Measurements from ENCODE around the gene PSRC1.

PSRC1 gene

DNA sequence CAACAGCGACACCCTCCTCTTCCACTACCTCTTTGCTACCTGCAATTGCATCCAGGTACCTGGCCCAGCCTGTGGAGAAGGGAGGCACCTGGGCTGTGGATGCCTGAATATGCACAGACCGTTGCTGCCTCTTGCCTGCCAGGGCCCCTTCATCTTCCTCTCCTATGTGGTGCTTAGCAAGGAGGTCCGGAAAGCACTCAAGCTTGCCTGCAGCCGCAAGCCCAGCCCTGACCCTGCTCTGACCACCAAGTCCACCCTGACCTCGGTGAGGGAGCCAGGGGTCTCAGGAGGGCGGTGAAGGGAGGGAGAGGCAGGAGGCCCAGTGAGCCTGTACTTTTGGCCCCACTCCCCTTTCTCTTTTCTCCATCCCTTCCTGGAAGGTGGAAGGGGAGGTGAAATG is 11.5 kb downstream of the PSRC1 start:
- no peak for DNase-seq (ENCODE audit: low spot score)

GRCh38 chr1:109270623-109271317 is 12.2 kb downstream of the PSRC1 start:
- no peak for DNase-seq (ENCODE audit: low spot score)

GRCh38 chr1:109269981-109270622 is 12.8 kb downstream of the PSRC1 start:
- no peak for DNase-seq (ENCODE audit: low spot score)

GRCh38 chr1:109269212-109269980 is 13.5 kb downstream of the PSRC1 start:
- DNase-seq (ENCODE audit: low spot score) = no peak

GRCh38 chr1:109268431-109269211 is 14.3 kb downstream of the PSRC1 start:
- DNase-seq (ENCODE audit: low spot score) = no peak

DNA sequence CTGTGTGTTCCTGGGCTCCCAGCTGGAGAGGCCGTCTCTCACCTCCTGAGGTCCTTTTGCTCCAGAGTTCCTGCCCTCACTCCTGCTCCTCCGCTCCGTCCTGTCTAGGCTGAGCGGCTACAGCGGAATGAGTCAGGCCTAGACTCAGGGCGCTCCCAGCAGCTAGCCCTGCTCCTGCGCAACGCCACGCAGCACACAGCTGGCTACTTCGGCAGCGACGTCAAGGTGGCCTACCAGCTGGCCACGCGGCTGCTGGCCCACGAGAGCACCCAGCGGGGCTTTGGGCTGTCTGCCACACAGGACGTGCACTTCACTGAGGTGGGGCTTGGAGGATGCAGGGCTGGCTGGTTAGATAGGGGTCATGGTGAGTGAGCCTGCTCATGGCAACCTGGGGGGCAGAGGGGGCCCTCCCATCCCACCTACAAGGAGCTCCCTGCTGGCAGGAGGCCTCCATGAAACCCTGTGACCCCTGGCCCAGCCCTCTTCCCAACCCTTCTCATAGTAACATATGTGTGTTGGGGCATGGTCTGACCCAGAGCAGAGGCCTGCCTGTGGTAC is 15.1 kb downstream of the PSRC1 start:
- DNase-seq (ENCODE audit: low spot score) = no peak

DNA sequence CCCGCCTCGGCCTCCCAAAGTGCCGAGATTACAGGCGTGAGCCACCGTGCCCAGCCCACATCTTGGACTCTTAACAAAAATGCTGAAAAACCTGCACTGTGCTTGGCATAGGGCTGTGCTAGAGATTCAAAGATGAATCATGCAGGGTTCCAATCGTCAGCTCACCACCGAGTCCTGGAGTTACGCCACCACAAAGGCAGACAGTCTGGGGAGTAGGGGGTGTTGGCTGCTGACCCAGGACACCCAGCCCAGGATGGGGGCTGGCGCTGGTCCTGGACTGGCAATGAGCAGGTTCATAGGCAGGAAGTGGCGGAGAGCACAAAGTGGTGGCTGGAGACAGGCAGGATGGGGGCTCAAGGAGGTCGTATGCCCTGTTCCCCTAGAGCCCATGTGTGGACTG is 16.0 kb downstream of the PSRC1 start:
- no peak for DNase-seq (ENCODE audit: low spot score)

DNA sequence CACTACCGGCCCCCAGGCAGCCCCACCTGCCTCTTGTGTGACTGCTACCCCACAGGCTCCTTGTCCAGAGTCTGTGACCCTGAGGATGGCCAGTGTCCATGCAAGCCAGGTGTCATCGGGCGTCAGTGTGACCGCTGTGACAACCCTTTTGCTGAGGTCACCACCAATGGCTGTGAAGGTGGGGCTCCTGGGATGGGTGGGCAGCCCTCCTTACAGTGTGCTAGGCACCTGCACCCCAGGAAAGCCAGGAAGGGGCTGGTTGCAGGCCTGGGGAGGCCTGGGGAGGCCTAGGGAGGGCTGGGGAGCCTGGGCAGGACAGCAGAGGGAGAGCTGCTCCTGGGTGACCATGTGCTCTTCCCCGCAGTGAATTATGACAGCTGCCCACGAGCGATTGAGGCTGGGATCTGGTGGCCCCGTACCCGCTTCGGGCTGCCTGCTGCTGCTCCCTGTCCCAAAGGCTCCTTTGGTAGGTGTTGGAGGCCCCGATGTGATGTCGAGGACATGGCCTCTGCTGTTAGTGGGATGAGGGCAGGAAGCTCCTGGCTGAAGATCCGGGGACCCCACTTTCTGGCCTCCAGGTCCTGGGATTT is 17.1 kb downstream of the PSRC1 start:
- DNase-seq (ENCODE audit: low spot score) = no peak

DNA sequence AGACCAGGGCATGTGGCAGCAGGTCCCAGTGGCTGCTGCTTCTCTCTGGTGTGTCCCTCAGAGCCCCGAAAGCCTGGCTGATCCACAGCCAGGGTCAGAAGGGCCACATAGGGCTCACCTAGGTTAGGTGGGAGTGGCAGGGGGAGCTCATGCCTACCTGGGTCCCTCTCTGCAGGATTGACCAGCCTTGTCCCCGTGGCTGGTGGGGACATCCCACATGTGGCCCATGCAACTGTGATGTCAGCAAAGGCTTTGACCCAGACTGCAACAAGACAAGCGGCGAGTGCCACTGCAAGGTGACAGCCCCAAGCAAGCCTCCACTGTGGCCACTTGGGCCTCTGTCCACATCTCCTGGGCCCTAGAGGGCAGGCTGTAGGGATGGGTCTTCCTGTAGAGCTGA is 17.9 kb downstream of the PSRC1 start:
- no peak for DNase-seq (ENCODE audit: low spot score)

DNA sequence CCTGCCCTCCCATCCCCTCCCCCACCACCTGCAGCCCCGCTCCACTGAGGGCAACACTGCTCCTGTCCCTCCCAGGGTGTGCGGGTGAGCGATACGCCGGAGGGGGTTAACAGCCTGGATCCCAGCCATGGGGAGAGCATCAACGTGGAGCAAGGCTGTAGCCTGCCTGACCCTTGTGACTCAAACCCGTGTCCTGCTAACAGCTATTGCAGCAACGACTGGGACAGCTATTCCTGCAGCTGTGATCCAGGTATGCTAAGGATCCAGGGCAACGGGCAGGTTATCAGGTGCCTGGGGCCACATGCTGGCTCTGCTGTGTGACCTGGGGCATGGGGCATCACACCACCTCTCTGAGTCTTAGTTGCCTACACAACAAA is 18.6 kb downstream of the PSRC1 start:
- no peak for DNase-seq (ENCODE audit: low spot score)

- peak; percentile 88 for DNase-seq (ENCODE audit: low spot score)
Observed at GRCh38 chr1:109263597-109264378, 19.2 kb downstream of the PSRC1 start.

DNA sequence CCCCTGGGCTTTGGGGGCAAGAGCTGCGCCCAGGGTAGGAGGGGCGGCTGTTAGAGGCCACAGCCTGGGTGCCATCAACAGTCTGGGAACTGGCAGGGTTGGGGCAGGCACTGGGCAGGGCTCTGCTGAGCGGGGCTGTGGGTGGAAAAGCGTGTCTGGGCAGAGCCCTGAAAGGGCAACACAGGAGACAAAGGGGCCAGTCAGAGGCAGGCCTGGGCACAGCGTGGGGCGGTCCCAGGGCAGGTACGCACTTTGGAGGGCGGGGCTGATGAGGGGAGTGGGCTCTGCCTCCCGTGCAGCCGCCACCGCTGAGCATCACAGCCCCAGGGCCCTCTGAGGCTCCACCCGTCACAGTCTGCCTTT is 19.7 kb downstream of the PSRC1 start:
- no peak for DNase-seq (ENCODE audit: low spot score)

DNA sequence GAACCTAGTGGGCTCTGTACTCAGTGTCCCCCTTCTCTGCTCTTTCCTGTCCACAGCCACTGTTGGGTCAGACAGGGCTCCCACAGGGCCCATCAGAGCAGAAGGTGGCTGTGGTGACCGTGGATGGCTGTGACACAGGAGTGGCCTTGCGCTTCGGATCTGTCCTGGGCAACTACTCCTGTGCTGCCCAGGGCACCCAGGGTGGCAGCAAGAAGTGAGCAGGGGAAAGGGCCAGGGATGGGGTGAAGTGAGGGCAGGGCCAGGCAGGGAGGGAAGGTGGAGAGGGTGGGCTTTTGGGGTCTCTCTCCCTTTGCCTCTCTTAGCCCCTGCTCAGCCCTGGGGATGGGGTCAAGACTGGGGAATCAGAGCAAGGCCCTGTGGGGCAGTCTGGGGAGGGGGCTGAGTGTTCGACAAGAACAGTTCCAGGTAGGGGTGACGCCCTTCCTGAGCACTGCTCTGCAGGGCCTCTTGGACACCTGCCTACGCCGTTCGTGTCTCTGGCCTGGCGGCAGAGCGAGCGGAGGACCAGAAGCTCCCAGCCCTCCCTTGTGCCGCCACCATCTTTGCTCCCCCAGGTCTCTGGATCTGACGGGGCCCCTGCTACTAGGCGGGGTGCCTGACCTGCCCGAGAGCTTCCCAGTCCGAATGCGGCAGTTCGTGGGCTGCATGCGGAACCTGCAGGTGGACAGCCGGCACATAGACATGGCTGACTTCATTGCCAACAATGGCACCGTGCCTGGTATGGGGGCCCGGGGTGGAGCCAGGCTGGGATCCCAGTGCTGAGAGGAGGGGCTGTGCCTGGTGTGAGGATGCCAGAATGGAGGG is 20.5 kb downstream of the PSRC1 start:
- no peak for DNase-seq (ENCODE audit: low spot score)

- DNase-seq (ENCODE audit: low spot score) = no peak
Observed at GRCh38 chr1:109261578-109261977, 21.4 kb downstream of the PSRC1 start.

- DNase-seq (ENCODE audit: low spot score) = no peak
Observed at GRCh38 chr1:109261006-109261405, 21.9 kb downstream of the PSRC1 start.

DNA sequence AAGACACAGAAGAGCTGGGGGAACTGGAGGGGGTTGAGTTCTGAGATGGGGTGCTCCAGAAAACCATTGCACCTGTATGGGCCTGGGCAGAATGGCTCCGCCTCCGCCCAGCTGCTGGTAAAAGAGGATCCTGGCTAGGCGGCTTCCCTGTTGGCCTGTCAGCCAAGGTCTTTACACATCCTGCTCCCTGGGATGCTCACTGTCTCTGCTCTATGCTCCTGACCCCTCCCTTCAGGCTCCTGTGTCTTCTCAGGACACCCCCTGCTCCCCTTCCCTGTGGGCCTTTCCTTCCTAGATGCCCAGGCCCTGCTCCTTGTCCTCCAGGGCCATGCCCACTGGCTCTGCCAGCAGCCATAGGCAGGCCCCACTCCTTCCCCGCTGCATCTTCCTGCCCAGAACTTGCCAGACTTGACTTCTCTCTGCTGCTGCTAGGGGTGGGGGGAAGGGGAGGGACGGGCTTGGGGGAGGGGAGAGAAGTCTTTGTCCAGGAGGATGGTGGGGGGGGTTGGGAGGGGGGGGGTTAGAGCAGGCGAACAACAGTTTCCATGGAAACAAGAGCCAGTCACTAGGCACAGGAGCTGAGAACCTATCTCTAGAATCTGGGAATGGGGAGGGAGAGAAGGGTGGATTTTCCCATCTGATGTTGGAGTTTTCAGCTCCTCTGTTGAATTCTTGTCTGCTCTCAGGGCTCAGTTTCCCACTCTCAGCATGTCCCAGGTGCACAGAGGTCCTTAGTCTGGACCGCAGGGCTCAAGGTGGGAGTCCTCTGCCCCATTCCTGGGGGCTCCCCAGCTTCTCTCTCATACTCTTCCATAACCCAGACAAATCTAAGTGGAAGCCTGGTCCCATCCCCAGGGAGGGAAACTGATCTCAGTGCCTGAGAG is 23.0 kb downstream of the PSRC1 start:
- DNase-seq (ENCODE audit: low spot score) = no peak

GRCh38 chr1:109258481-109259466 is 24.2 kb downstream of the PSRC1 start:
- no peak for DNase-seq (ENCODE audit: low spot score)
